ENCODE measurements around the gene C2CD5.
"Not testable (repeated sequence)": the region's sequence is repeated elsewhere in the genome, so short reads cannot be mapped to it uniquely, and the experiment has no call there.

C2CD5 gene, protein sequence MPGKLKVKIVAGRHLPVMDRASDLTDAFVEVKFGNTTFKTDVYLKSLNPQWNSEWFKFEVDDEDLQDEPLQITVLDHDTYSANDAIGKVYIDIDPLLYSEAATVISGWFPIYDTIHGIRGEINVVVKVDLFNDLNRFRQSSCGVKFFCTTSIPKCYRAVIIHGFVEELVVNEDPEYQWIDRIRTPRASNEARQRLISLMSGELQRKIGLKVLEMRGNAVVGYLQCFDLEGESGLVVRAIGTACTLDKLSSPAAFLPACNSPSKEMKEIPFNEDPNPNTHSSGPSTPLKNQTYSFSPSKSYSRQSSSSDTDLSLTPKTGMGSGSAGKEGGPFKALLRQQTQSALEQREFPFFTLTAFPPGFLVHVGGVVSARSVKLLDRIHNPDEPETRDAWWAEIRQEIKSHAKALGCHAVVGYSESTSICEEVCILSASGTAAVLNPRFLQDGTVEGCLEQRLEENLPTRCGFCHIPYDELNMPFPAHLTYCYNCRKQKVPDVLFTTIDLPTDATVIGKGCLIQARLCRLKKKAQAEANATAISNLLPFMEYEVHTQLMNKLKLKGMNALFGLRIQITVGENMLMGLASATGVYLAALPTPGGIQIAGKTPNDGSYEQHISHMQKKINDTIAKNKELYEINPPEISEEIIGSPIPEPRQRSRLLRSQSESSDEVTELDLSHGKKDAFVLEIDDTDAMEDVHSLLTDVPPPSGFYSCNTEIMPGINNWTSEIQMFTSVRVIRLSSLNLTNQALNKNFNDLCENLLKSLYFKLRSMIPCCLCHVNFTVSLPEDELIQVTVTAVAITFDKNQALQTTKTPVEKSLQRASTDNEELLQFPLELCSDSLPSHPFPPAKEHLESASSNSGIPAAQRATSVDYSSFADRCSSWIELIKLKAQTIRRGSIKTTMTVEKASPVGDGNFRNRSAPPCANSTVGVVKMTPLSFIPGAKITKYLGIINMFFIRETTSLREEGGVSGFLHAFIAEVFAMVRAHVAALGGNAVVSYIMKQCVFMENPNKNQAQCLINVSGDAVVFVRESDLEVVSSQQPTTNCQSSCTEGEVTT

DNA sequence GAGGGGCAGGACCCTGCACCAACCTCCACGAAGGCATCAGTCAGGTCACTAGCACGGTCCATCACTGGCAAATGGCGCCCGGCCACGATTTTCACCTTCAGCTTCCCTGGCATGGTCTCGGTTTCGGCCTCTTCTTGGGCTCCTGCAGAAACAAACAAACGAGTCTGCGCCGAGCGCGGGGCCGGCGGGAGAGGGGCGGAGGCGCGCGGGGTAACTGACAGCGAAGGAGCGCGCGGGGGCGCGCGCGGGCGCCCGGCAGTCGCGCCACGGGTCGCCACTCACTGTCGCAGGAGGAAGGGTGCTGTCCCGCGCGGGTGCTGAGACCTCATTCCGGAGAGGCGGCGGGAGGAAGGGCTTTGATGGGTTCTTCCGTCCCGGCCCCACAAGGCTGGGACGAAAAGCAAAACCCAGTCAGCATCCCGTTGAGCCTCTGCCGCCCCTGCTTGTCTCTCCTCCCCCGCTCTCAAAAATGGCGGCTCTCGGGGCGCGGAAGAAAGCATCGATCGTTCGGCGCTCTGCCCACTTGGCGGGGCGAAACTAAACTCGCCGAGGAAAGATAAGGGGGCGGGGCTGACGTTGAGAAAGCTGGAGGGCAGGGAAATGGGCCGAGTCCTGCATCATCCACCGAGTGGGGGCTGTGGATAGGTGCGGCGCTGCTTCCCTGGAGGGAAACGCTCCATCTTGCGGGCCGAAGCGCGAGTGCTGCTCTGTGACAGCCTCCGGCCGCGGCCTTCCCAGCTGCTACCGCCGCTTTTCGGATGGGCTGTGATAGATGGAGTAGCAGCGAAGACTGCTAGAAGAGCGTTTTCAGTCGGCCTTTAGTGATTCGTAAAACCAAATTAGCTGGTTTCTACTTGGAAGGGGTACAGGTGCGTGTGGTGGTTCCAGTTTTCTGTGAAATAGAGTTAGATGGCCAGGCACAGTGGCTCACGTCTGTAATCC, at the start of gene C2CD5:
Gene C2CD5, minus strand, starts transcription at position 505 of the 942 bp plus-strand sequence. Its CDS starts 392 bp downstream, at position 113.
- peak; percentile 97 for DNase-seq

DNA sequence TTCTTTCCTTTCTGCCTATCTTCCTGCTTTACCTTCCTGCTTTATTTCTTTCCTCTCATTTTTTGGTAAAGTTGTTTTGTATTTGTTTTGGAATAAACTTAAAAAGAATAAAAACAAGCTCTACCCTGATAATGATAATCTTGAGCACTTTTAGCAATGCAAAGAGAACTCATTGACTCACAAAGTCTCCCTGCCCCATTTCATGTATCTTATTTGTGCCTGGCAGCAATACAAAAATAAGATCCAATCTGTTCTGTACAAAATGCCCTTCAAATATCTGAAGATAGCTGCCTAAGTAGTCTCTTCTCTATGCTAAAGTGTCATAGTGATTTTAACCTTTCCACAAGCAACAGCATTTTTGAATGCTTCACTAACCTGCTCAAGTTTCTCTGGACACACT, 49.5 kb upstream of the C2CD5 start:
- no peak for DNase-seq

DNA sequence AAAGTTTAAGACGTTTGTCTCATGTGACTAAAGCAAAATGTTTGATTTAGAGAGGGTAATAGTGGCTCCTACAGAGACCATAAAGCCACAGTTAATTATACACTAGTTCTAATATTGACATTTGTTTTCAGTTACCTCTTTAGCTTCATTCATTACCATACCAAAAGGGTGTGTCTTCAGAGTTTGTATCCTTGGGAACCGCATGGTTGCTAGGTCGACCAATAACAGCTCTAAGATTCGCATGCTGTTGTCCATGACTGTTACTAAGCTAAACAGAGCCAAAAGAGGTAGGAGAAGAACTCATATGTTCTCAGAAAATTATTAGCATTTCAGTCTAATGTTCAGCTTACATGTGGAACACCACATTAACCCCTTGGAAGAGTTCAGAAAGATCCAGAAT, 44.5 kb upstream of the C2CD5 start:
- no peak for DNase-seq

DNA sequence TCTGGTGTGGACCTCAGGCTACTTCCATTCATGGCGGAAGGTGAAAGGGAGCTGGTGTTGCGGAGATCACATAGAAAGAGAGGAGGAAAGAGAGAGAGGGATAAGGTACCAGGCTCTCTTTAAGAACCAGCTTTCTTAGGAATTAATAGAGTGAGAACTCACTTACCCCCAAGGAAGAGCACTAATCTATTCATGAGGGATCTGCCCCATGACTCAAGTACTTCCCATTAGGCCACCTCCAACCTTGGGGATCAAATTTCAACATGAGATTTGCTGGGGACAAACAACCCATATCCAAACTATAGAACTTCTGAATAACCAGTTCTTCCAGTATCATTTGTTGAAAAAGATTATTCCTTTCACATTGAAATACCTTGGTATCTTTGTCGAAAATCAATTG, 34.0 kb upstream of the C2CD5 start:
- DNase-seq, result no peak

DNA sequence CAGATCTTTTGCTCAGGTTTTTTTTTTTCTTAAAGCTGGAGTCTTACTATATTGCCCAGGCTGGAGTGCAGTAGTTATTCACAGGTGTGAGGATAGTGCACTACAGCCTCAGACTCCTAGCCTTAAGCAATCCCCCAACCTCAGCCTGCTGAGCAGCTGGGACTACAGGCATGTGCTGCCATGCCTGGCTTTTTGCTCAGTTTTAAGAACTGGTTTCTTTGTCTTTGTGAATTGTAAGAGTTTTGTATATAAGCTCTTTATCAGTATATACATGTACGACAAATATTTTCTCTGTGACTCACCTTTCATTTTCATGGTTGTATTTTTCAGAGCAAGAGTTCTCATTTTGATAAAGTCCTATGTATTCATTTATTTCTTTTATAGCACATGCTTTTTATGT, 33.3 kb upstream of the C2CD5 start:
- DNase-seq, result no peak

DNA sequence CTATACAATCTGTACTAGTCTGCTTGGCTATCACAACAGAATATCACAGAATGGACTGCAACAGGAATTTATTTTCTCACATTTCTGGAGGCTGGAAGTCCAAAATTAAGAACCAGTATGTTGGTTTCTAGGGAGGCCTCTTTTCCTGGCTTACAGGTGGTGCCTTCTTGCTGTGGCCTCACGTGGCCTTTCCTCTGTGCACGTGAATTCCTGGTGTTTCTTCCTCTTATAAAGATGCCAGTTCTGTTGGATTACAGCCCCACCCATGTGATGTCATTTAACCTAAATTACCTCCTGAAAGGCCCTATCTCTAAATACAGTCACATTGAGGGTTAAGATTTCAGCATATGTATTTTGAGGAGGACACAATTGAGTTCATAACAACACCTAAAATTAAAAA, 32.1 kb upstream of the C2CD5 start:
- DNase-seq, result no peak

DNA sequence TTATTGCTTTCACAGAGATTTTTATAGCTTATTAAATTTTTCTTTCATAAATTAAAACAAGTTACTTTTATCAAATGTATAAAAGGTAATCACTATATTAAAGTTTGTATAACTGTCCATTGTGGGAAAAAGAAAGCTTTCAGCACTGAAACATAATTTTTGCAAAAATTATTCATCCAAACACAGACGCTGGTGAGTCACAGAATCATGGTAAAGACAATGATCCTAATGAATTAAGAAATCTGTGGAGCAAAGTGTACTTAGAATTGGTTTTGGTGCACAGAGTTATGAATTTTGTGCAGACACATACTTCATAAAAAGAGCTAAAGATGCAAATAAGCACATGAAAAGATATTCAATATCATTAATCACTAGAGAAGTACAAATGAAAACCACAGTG, 31.7 kb upstream of the C2CD5 start:
- DNase-seq, result no peak

DNA sequence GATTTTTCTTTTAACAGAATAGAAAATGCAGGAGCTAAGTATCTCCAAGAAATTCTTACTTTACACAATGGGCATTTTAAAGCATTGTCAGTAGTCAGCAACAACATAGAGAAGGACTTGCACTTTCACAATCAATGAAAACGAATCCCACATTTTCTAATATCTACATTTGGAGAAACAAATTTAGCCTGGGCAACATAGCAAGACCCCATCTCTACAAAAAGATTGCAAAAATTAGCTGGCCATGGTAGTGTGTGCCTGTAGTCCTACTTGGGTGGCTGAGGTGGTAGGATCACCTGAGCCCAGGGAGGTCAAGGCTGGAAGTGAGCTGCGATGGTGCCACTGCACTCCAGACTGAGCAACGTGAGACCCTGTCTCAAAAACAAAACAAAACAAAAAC, 30.6 kb upstream of the C2CD5 start:
- no peak for DNase-seq

DNA sequence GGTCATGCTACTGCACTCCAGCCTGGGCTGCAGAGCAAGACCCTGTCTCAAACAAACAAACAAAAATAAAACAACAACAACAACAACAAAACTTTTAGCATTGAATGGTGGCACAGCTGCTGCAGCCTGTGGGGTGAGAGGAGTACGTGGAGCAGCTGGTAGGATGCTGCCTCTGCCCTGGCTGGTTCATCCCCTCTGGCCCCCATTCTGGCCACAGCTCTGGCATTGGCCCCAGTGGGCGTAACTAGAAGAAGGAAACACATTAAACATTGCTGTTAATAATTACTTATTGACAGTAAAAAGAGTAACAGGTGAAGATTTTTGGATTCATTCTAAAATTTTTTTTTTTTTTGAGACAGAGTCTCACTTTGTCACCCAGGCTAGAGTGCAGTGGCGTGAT, 28.8 kb upstream of the C2CD5 start:
- DNase-seq, result no peak

DNA sequence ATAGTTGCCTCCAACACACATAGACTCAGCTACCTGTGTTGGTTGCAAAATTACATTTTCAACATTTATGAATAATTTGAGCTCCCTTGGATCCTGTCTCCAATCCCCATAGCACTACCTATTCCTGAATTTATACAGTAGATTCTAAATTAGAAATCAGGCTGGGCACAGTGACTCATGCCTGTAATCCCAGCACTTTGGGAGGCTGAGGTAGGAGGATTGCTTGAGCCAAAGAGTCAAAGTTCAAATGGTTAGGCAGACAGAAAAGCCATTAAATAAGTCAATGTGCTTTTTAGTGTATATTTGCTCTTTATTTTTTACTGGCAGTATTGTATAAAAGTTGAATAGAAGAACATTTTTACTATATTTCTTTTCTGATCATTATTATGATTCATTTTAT, 24.9 kb upstream of the C2CD5 start:
- DNase-seq, result no peak

DNA sequence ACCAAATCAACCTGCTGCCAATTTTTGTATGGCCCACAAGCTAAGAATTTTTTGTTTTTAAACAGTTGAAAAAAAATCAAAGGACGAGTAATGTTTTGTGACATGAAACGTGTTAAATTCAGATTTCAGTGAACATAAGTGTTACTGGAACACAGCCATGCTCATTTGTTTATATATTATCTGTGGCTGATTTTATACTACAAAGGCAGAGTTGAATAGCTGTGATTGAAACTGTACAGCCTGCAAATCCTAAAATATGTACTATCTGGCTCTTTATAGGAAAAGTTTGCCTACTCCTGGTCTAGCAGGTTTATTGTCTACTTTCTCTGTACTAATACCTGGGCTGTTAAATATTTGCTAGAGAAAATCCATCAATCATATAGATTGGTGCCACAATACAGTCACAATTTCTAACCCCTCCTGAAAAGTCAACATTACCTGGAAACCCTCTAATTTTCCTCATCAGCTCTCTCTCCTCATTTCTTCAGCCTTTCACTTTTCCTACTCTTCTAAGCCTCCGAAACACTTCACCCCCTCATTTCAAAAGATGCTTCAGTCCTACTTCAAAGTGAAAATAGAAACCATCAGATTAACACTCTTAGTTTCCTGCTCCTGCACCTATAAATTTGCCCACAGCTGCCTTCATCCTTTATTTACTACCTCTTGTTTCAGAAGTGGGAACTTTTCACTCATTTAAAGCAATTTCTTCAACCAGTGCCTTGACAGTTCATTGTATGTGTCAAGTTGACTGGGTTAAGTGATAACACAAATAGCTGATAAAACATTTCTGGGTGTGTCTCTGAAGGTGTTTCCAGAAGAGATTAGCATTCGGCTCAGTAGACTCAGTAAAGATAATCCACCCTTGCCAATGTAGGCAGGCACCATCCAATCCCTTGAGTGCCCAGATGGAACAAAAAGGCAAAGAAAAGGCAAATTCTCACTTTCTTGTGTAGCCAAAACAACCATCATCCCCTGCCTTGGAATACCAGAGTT, 18.0 kb upstream of the C2CD5 start:
- no peak for DNase-seq

DNA sequence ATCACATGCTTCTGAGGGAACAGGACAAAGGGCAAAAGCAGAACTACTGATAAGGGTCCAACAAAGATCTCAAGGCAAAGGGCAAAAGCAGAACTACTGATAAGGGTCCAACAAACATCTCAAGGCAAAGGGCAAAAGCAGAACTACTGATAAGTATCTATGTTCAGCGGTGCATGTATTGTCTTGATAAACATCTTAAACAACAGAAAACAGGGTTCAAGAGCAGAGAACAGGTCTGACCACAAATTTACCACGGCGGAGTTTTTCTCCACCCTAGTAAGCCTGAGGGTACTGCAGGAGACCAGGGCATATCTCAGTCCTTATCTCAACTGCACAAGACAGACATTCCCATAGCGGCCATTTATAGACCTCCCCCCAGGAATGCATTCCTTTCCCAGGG, 10.4 kb upstream of the C2CD5 start:
- DNase-seq, result not testable (repeated sequence)

DNA sequence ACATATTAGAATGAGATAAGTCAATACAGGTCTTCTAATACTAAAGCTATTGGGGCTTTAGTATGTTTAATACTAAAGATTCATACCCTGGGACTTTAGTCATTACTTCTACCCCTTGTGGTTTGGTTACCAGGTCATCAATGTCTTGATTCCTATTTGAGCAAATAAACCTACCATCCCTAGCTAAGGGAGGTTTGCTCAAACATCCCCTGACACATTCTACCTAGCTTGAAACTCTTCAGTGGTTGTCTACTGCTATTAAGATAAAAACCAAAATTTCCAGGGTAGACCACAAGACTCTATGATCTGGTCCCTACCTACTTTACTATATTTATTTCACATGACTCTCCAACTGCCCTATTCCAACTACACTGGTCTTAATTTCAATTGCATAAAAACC, 7.3 kb upstream of the C2CD5 start:
- no peak for DNase-seq

DNA sequence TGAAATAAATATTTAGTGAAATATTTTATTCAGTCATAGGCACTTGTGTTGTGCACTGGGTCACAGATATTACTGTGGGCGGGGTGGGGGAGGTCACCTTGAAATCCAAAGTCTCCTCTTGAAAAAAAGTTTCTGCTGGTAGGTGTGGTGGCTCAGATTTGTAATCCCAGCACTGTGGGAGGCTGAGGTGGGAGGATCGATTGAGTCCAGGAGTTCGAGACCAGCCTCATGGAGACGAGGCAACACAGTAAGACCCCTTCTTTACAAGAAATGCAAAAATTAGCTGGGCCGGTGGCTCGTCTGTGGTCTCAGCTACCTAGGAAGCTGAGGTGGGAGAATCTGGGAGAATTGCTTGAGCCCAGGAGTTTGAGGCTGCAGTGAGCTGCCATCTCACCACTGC, 913 bp upstream of the C2CD5 start:
- no peak for DNase-seq

DNA sequence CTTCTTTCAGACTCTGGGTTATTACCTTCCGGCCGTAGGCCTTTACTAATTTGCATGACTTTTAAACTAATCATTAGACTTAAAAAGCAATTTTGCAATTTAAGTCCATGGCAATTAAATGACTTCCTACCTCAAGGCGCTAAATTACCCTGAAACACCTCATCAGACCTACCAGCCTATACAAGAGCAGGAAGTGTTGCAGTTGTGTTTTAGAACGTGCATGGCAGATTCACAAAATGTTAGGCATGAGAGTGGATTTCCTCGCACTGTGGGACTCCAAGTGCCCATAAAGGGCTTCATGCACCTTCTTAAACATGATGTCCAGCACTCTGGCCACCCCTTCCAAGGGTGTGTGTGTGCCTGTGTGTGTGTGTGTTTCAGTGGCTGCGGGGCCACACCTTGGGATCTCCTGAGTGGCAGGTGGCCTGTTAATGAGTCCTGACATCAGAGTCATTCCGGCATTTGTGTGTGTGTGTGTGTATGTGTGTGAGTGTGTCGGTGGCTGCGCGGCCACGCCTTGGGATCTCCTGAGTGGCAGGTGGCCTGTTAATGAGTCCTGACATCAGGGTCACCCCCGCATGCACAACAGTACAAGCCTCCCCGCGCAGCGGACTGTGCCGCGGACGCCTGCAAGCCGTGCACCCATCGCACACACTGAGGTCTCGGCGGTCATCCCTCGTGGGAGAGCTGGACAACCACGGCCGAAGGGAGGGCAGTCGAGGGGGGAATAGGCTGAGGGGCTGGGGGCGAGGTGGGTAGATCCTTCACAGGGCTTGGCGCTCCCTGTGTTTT, 900 bp downstream of the C2CD5 start:
- DNase-seq, result peak; percentile 75

DNA sequence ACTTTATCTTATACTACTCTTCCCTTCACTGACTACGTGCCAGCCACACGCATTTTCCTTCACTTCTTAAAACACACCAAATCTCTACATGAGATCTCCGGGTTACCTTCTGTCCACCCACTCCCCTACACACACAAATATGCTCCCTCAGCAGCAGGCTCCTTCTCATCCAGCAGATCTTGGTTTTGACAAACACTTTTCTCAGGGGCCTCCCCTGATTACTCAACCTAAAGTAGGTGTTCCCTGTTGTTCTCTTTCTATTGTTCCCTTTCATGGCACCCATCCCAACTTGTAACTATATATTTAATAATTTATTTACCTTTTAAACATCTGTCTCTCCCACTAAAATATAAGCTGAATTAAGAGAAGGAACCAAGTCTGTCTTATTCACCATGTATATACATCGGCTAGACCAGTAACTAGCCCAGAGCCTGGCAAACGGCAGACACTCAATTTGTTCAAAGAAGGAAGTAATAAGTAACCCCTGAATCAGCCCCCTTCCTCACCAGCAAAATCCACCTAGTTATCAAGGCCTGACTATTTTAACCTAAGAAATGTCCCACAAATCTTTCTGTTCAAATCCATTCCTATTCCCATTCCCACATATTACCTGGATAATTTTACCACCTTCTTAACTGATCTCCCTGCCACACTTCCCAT, 2.7 kb downstream of the C2CD5 start:
- DNase-seq, result no peak

DNA sequence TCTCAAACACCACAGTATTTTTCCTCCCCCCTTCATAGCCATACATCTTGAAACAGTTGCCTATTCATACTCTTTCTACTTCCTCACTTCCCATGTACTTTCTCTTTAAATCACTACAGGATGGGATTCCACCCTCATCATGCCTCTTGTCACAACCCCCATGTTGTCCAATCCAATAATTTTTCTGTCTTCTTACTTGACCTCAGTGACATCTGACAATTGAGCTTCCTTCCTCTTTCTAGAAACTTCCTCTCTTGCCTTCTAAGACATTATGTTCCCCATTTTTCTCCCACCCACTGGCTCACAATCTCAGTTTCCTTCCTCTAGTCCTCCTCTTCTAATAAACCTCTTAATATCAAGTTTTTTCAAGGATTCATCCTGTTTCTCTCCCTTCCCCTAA, 5.3 kb downstream of the C2CD5 start:
- DNase-seq, result no peak

DNA sequence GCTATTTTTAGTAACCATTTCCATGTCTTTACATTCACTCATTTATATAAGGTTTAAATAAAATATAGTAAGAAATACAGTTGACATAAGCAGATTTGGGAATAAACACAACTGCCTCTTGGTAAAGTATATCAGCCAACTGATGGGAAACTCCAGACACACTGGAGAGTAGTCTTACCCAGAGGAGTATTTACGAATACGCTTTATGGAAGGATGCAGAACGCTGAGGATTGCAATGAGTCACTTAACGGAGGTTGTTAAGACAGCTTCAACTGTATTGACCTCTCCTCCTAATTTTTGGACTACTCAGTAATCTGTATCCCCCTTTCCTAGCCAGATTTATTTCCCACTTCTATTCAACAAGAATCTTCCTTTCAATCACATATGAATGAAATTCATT, 6.0 kb downstream of the C2CD5 start:
- DNase-seq, result no peak

DNA sequence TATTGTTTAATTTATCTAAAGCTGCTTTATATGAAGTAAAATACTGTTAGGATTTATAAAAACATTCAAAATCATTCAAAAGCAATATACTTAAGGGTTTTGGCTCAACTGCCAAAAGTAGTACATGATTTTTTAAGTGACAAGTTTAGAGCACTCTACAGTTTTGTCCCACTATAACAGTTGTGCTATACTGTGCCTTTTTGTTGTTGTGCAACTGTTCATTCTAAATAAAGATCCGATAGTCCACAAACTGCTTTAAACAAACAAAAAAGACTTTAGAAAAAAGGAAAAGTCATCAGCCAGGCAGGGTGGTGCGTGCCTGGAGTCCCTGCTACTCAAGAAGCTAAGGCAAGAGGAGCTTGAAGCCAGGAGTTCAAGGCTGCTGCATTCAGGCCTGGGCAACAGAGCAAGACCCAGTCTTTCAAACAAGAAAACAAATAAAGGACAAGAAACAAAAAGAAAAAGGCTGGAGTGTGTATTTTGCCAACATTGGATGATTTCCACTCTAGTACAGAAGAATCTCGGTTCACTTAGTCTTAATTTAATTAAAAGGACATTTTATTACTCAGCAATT, 7.3 kb downstream of the C2CD5 start:
- DNase-seq, result no peak
